ENCODE measurements around the gene SPTBN4. TPM values are rescaled to one million over a fixed set of nuclear protein-coding genes. Genes with fewer than 3 reads are reported as not detected.
"Not testable (repeated sequence)": the region's sequence is repeated elsewhere in the genome, so short reads cannot be mapped to it uniquely, and the experiment has no call there.

SPTBN4 gene
- total RNA-seq, 2 donors from 2014 or later = 0.79 to 2.0 TPM

DNA sequence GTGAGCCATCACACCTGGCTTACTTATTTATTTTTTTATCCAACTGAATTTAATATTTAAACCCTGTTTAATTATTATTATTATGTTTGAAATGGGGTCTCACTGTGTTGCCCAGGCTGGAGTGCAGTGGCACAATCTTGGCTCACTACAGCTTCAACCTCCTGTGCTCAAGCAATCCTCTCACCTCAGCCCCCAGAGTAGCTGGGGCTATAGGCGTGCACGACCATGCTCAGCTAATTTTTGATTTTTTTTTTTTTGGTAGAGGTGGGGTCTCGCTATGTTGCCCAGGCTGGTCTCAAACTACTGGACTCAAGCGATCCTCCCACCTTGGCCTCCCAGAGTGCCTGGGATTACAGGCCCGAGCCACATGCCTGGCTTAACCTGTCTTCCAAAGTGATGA, 32.5 kb downstream of the SPTBN4 start:
- H3K4me3 ChIP-seq (ENCODE audit: low read length) = no peak overlapping the region
- no peak overlapping the region for H3K27ac ChIP-seq (ENCODE audit: low read depth, low read length)
- Mint-ChIP-seq H3K4me3 (no peak overlapping the region), H3K9me3 (no peaks in the 10 kb centered on the region), H3K36me3 (ENCODE audit: low read depth) (no peaks in the 10 kb centered on the region), H3K27ac (no peak overlapping the region), H3K27me3 (ENCODE audit: insufficient read depth) (peaks cover 43% of the 10 kb centered on the region), H3K4me1 (no peaks in the 10 kb centered on the region)
- H3K4me1 ChIP-seq (ENCODE audit: control insufficient read depth, insufficient read depth, low read length) = no peaks in the 10 kb centered on the region
- 74 to 80% methylated on average over 3 to 5 of the region's 5 CpGs for WGBS, 2 experiments (ENCODE audit: insufficient coverage in 1 of 2, insufficient read length in 1 of 2)
- no peak for DNase-seq
- H3K27me3 ChIP-seq (ENCODE audit: control insufficient read depth, insufficient read depth, low read length, poor library complexity, severe bottlenecking) = peaks cover 14% of the 10 kb centered on the region
- H3K36me3 ChIP-seq (ENCODE audit: control insufficient read depth, insufficient read depth, low read length) = no peaks in the 10 kb centered on the region
- TF ChIP-seq, protein P1, sequence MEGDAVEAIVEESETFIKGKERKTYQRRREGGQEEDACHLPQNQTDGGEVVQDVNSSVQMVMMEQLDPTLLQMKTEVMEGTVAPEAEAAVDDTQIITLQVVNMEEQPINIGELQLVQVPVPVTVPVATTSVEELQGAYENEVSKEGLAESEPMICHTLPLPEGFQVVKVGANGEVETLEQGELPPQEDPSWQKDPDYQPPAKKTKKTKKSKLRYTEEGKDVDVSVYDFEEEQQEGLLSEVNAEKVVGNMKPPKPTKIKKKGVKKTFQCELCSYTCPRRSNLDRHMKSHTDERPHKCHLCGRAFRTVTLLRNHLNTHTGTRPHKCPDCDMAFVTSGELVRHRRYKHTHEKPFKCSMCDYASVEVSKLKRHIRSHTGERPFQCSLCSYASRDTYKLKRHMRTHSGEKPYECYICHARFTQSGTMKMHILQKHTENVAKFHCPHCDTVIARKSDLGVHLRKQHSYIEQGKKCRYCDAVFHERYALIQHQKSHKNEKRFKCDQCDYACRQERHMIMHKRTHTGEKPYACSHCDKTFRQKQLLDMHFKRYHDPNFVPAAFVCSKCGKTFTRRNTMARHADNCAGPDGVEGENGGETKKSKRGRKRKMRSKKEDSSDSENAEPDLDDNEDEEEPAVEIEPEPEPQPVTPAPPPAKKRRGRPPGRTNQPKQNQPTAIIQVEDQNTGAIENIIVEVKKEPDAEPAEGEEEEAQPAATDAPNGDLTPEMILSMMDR (conservative IDR thresholded peaks at IDR 0.05) = no peak
- no peak overlapping the region for H3K9ac ChIP-seq (ENCODE audit: extremely low read depth, low read length, poor library complexity, severe bottlenecking)
- H3K9me3 ChIP-seq (ENCODE audit: control insufficient read depth, low read length) = no peaks in the 10 kb centered on the region

DNA sequence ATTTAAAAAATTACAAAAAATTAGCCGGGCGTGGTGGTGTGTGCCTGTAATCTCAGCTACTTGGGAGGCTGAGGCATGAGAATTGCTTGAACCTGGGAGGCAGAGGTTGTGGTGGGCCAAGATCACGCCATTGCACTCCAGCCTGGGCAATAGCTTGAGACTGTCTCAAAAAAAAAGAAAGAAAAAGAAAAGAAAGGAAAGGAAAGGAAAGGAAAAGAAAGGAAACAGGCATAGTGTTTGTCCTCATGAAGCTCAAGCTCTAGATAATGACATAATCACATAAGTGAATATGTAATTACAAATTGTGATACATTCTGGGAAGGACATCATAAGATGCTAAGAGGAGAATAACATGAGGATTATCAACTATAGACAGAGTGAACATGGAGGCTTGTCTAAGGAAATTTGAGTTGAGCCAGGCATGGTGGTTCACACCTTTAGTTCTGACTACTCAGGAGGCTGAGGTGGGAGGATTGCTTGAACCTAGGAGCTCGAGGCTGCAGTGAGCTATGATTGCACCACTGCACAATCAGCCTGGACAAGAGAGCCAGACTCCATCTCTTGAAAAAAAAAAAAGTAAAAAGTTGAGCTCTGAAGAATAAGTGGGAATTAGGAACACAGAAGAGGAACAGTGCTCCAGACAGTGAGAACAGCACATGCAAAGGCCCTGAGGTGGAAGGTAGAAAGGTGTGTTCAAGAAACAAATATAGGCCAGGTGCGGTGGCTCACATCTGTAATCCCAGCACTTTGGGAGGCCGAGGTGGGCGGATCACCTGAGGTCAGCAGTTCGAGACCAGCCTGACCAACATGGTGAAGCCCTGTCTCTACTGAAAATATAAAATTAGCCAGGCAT, 34.1 kb downstream of the SPTBN4 start:
- H3K27me3 ChIP-seq (ENCODE audit: control insufficient read depth, insufficient read depth, low read length, poor library complexity, severe bottlenecking); H3K4me1 ChIP-seq (ENCODE audit: control insufficient read depth, insufficient read depth, low read length); H3K27ac ChIP-seq (ENCODE audit: low read depth, low read length); H3K4me3 ChIP-seq (ENCODE audit: low read length); H3K4me3 Mint-ChIP-seq; H3K36me3 Mint-ChIP-seq (ENCODE audit: low read depth); H3K4me1 Mint-ChIP-seq; DNase-seq; H3K36me3 ChIP-seq (ENCODE audit: control insufficient read depth, insufficient read depth, low read length); H3K9ac ChIP-seq (ENCODE audit: extremely low read depth, low read length, poor library complexity, severe bottlenecking); H3K9me3 ChIP-seq (ENCODE audit: control insufficient read depth, low read length); H3K9me3 Mint-ChIP-seq; H3K27ac Mint-ChIP-seq: not testable (repeated sequence)
- 85 to 89% methylated on average over 7 to 8 of the region's 8 CpGs for WGBS, 2 experiments (ENCODE audit: insufficient coverage in 1 of 2, insufficient read length in 1 of 2)
- H3K27me3 Mint-ChIP-seq (ENCODE audit: insufficient read depth) = peaks cover 41% of the 10 kb centered on the region

DNA sequence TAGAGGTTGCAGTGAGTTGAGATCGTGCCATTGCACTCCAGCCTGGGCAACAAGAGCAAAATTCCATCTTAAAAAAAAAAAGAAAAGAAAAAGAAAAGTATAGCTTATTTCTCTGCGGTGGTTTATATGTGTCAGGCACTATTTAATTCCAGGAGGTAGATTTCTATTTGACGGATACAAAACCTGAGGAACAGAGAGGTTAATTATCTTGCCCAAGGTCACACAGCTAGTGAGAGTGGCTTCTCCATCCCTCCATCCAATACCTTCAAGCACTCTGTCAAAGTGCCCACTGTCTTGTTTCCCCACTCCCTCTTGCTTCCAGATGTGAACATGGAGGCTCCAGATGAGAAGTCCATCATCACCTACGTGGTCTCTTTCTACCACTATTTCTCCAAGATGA, 34.8 kb downstream of the SPTBN4 start:
- H3K27me3 Mint-ChIP-seq (ENCODE audit: insufficient read depth) = peaks cover 48% of the 10 kb centered on the region

More for the DNA sequence above, 34.8 kb downstream of the SPTBN4 start:
- Histone ChIP-seq H3K9me3 (ENCODE audit: control insufficient read depth, low read length) (no peaks in the 10 kb centered on the region), H3K4me3 (ENCODE audit: low read length) (no peak overlapping the region), H3K4me1 (ENCODE audit: control insufficient read depth, insufficient read depth, low read length) (no peaks in the 10 kb centered on the region), H3K27ac (ENCODE audit: low read depth, low read length) (no peak overlapping the region), H3K27me3 (ENCODE audit: control insufficient read depth, insufficient read depth, low read length, poor library complexity, severe bottlenecking) (peaks cover 16% of the 10 kb centered on the region), H3K36me3 (ENCODE audit: control insufficient read depth, insufficient read depth, low read length) (no peaks in the 10 kb centered on the region), H3K9ac (ENCODE audit: extremely low read depth, low read length, poor library complexity, severe bottlenecking) (no peak overlapping the region)
- H3K36me3 Mint-ChIP-seq (ENCODE audit: low read depth) = no peaks in the 10 kb centered on the region
- H3K4me1 Mint-ChIP-seq = no peaks in the 10 kb centered on the region
- no peak overlapping the region for H3K4me3 Mint-ChIP-seq
- TF ChIP-seq, protein P1 (conservative IDR thresholded peaks at IDR 0.05) = no peak
- no peak for DNase-seq
- H3K27ac Mint-ChIP-seq = no peak overlapping the region
- H3K9me3 Mint-ChIP-seq = no peaks in the 10 kb centered on the region
- WGBS, 2 experiments (ENCODE audit: insufficient coverage in 1 of 2, insufficient read length in 1 of 2) = 80 to 99% methylated on average over 2 to 4 of the region's 4 CpGs

Data from endodermal cell (in vitro differentiated cells).